CD8-positive, alpha-beta memory T cell (primary cell): ENCODE data around the gene ATP6V1G2. TPM values are rescaled to one million over a fixed set of nuclear protein-coding genes. Genes with fewer than 3 reads are reported as not detected.
A peak's percentile ranks its signal among the peaks of the same experiment; 100 is the strongest.
"Not testable (repeated sequence)": the region's sequence is repeated elsewhere in the genome, so short reads cannot be mapped to it uniquely, and the experiment has no call there.

Source experiments
- CTCF ChIA-PET: fragments of 350-600 bp; sonication (Branson Sonifier 250); formaldehyde crosslinking; loops from one replicate; lab custom pipeline; 2021; ENCODE audit warnings: antibody characterized with exemption; lab: Charles Lee
- POLR2A ChIA-PET: fragments of 350-600 bp; sonication (Branson Sonifier 250); formaldehyde crosslinking; loops from one replicate; lab custom pipeline; 2021; ENCODE audit warnings: antibody characterized with exemption; lab: Charles Lee
- DNase-seq, 5 donors: peaks; one replicate each; pipeline versions ENCODE4 v3.0.0 to v3.0.0-alpha.2; 2020 to 2022; ENCODE audit warnings: mixed read lengths in 1 of 5
- H3K27ac ChIP-seq: one replicate; pipeline ENCODE4 v1.7.0; 2013; ENCODE audit warnings: low read depth, mild to moderate bottlenecking, low read length, moderate library complexity
- H3K27me3 ChIP-seq: 2 replicates; pipeline ENCODE4 v1.7.0; 2013; ENCODE audit warnings: low read length, mild to moderate bottlenecking; ENCODE audit not compliant: insufficient read depth, poor library complexity, severe bottlenecking
- H3K36me3 ChIP-seq: 2 replicates; pipeline ENCODE4 v1.7.0; 2013; ENCODE audit warnings: mild to moderate bottlenecking, low read length, moderate library complexity; ENCODE audit not compliant: insufficient read depth
- H3K4me1 ChIP-seq: 2 replicates; pipeline ENCODE4 v1.7.0; 2013; ENCODE audit warnings: mild to moderate bottlenecking, low read length, moderate library complexity; ENCODE audit not compliant: insufficient read depth
- H3K4me3 ChIP-seq: 2 replicates; pipeline ENCODE4 v1.7.0; 2013; ENCODE audit warnings: mild to moderate bottlenecking, low read length
- H3K9me3 ChIP-seq: 2 replicates; pipeline ENCODE4 v1.7.0; 2013; ENCODE audit warnings: mild to moderate bottlenecking, low read length
- H3K27ac Mint-ChIP-seq, 8 donors: one replicate each; pipeline ENCODE4 v1.8.0; 2020 to 2021; ENCODE audit warnings: mixed read lengths in 8 of 8, mild to moderate bottlenecking in 6 of 8, inconsistent platforms in 3 of 8, moderate library complexity in 3 of 8
- H3K27me3 Mint-ChIP-seq, 2 donors: one replicate each; pipeline ENCODE4 v1.8.0; 2020 to 2021; ENCODE audit warnings: mixed read lengths in 2 of 2, mild to moderate bottlenecking in 1 of 2, moderate library complexity in 1 of 2
- H3K36me3 Mint-ChIP-seq, 3 donors: one replicate each; pipeline ENCODE4 v1.8.0; 2020 to 2021; ENCODE audit warnings: mixed read lengths in 3 of 3, inconsistent platforms in 1 of 3, mild to moderate bottlenecking in 1 of 3
- H3K4me1 Mint-ChIP-seq, 3 donors: one replicate each; pipeline ENCODE4 v1.8.0; 2020 to 2021; ENCODE audit warnings: mixed read lengths in 3 of 3, inconsistent platforms in 1 of 3, mild to moderate bottlenecking in 1 of 3
- H3K4me3 Mint-ChIP-seq, 7 donors: one replicate each; pipeline ENCODE4 v1.8.0; 2020 to 2021; ENCODE audit warnings: mixed read lengths in 7 of 7, mild to moderate bottlenecking in 6 of 7, moderate library complexity in 4 of 7, inconsistent platforms in 2 of 7
- H3K9me3 Mint-ChIP-seq, 5 donors: one replicate each; pipeline ENCODE4 v1.8.0; 2020 to 2022; ENCODE audit warnings: mixed read lengths in 5 of 5, mild to moderate bottlenecking in 3 of 5, moderate library complexity in 2 of 5, inconsistent platforms in 1 of 5
- polyA plus RNA-seq: library from polyadenylated mRNA; unstranded; fragments of 300-500 nt; fragmentation: Illumina TruSeq; gene quantifications from one replicate; pipeline ENCODE4 v1.2.3, GENCODE V29; 2021
- total RNA-seq, 2 experiments: library from RNA; stranded (reverse); gene quantifications; one replicate each; pipeline ENCODE4 v1.2.3, GENCODE V29; 2021

Gene ATP6V1G2
- 1 to 10 TPM in 1 of 2 experiments, under 1 TPM in 1; 0.94 to 2.0 TPM for total RNA-seq
- polyA plus RNA-seq, result 1.4 TPM

DNA sequence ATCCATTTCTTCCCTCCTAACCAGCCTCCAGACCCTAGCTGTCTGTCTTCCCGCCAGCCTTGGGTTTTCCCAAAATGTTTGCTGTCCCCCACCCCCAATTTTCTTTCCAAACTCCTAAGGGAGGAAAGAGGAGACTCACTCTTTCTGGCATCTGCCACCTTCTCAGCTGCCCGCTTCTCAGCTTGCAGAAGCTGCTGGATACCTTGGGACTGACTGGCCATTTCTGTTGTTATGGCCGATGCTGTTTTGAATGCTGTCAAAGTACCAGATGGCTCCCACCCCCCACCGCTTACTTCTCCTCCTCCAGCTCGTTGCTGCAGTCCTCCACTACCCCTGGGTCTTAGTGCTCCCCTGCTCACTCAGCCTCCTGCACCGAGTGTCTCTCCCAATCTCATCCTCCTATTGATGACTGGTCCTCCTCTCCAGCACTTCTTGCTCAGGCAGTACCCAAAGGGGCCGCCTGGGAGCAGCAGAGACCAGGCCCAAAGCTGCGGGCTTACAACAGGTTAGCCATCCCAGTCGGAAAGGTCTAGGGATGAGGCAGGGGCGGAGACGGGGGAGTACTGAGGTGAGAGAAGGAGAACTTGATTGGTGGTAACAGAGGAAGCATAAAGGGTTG, at the start of gene ATP6V1G2:
ATP6V1G2 (minus strand) TSS at position 270 of the 619 bp plus-strand sequence; CDS start at position 221, 49 bp downstream.
- Histone ChIP-seq H3K9me3 (no peaks in the 10 kb centered on the region), H3K4me1 (peaks cover 30% of the 10 kb centered on the region), H3K4me3 (peak within 1 kb of the TSS; percentile 67), H3K27me3 (no peaks in the 10 kb centered on the region), H3K36me3 (no peaks in the 10 kb centered on the region), H3K27ac (peak within 1 kb of the TSS; percentile 71)
- ChIA-PET CTCF (interaction anchor here (0.7 to 32.2 kb wide), 10 partner anchors 11 to 525 kb away, joined by 3 to 576 read pairs (median 4); partner anchors contain the start of genes BAG6, LST1, LTB and NCR3), POLR2A (interaction anchor here (1.4 to 2.2 kb wide), 2 partner anchors 47 to 51 kb away, joined by 7 to 9 read pairs; partner anchors contain the start of gene NCR3)
- Mint-ChIP-seq H3K4me3 (peak within 1 kb of the TSS; percentile 74 to 93 (median 91)), H3K9me3 (no peaks in the 10 kb centered on the region), H3K27me3 (no peaks in the 10 kb centered on the region), H3K4me1 (peaks cover 39 to 51% (median 51%) of the 10 kb centered on the region in 3 donors), H3K36me3 (peaks cover 0 to 12% (median 0%) of the 10 kb centered on the region in 3 donors), H3K27ac (peak within 1 kb of the TSS; percentile 83 to 99 (median 96))
- peak; percentile 71 to 87 (median 79) for DNase-seq

DNA sequence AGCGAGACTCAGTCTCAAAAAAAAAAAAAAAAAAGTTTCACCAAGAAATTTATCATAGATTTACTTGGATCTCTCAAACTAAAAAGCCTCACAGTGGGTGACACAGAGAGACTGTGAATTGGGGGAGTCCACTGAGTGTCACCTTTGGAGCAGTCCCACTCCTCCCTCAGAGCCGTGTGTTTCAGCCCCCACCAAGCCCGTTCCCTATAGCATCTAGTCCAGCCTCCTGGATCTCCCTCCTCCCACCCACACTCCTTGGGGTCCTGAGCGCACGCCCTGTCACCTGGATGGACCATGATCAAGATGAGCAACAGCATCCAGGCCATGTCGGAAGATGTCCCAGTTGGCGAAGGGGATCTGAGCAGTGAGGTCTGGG, 46.0 kb upstream of the ATP6V1G2 start:
- no peak for DNase-seq
- Histone ChIP-seq H3K36me3 (no peaks in the 10 kb centered on the region), H3K4me1 (peaks cover 70% of the 10 kb centered on the region), H3K9me3 (no peaks in the 10 kb centered on the region), H3K4me3 (peak overlapping the region; percentile 49), H3K27ac (peak overlapping the region; percentile 11), H3K27me3 (no peaks in the 10 kb centered on the region)
- H3K9me3 Mint-ChIP-seq, result no peaks in the 10 kb centered on the region
- peak overlapping the region; percentile 82 to 98 (median 93) for H3K27ac Mint-ChIP-seq
- ChIA-PET POLR2A (interaction anchor here (0.7 to 3.3 kb wide), 7 partner anchors 10 to 77 kb away, joined by 3 to 70 read pairs (median 5); partner anchors contain the start of genes BAG6, LTB and LY6G5B), CTCF (interaction anchor here (0.7 to 22.0 kb wide), 4 partner anchors 11 to 98 kb away, joined by 3 to 692 read pairs (median 300); partner anchors contain the start of genes ATP6V1G2, DDX39B, LST1 and LTB)
- H3K36me3 Mint-ChIP-seq, result peaks cover 2 to 8% (median 4%) of the 10 kb centered on the region in 3 donors
- peak overlapping the region; percentile 73 to 96 (median 89) for H3K4me3 Mint-ChIP-seq
- H3K4me1 Mint-ChIP-seq, result peaks cover 50 to 89% (median 80%) of the 10 kb centered on the region in 3 donors
- peaks cover 0 to 2% of the 10 kb centered on the region in 2 donors for H3K27me3 Mint-ChIP-seq

GRCh38 chr6:31590691-31591090, 44.3 kb upstream of the ATP6V1G2 start:
- ChIA-PET CTCF (interaction anchor here (19.7 to 22.0 kb wide), 2 partner anchors 9 to 35 kb away, joined by 576 to 692 read pairs; partner anchors contain the start of genes ATP6V1G2, DDX39B, LST1 and LTA), POLR2A (interaction anchor here (1.8 kb wide), 1 partner anchor 9 kb away, joined by 5 read pairs; the partner anchor contains the start of gene LTB)
- Mint-ChIP-seq H3K4me1 (peaks cover 56 to 90% (median 85%) of the 10 kb centered on the region in 3 donors), H3K27ac (peak overlapping the region in 7 of 8 donors; percentile 57 to 99 (median 88)), H3K4me3 (peak overlapping the region in 4 of 7 donors; percentile 29 to 96 (median 88))
- not testable (repeated sequence) for H3K9me3 ChIP-seq, H3K27ac ChIP-seq, H3K27me3 Mint-ChIP-seq, DNase-seq, H3K4me3 ChIP-seq, H3K27me3 ChIP-seq, H3K36me3 Mint-ChIP-seq, H3K9me3 Mint-ChIP-seq, H3K36me3 ChIP-seq
- peaks cover 71% of the 10 kb centered on the region for H3K4me1 ChIP-seq

GRCh38 chr6:31588871-31589650, 42.7 kb upstream of the ATP6V1G2 start:
- Histone ChIP-seq H3K27me3 (no peaks in the 10 kb centered on the region), H3K27ac (no peak overlapping the region), H3K4me3 (no peak overlapping the region), H3K4me1 (peaks cover 77% of the 10 kb centered on the region), H3K9me3 (no peaks in the 10 kb centered on the region), H3K36me3 (no peaks in the 10 kb centered on the region)
- ChIA-PET POLR2A (no interaction called here), CTCF (interaction anchor here (17.7 to 22.0 kb wide), 3 partner anchors 3 to 33 kb away, joined by 576 to 692 read pairs (median 692); partner anchors contain the start of genes ATP6V1G2, DDX39B, LST1 and LTA)
- peak overlapping the region; percentile 57 to 99 (median 95) for H3K27ac Mint-ChIP-seq
- DNase-seq, result no peak
- peaks cover 0 to 3% of the 10 kb centered on the region in 2 donors for H3K27me3 Mint-ChIP-seq
- no peaks in the 10 kb centered on the region for H3K9me3 Mint-ChIP-seq
- H3K4me3 Mint-ChIP-seq, result peak overlapping the region in 6 of 7 donors; percentile 48 to 84 (median 74)
- H3K4me1 Mint-ChIP-seq, result peaks cover 60 to 97% (median 93%) of the 10 kb centered on the region in 3 donors
- H3K36me3 Mint-ChIP-seq, result peaks cover 2 to 8% (median 8%) of the 10 kb centered on the region in 3 donors

- H3K27ac Mint-ChIP-seq, result peak overlapping the region; percentile 87 to 99 (median 96)
- Histone ChIP-seq H3K27me3 (no peaks in the 10 kb centered on the region), H3K36me3 (no peaks in the 10 kb centered on the region), H3K4me3 (peak overlapping the region; percentile 45), H3K27ac (peak overlapping the region; percentile 17), H3K4me1 (peaks cover 77% of the 10 kb centered on the region), H3K9me3 (no peaks in the 10 kb centered on the region)
- peaks cover 2 to 8% (median 8%) of the 10 kb centered on the region in 3 donors for H3K36me3 Mint-ChIP-seq
- ChIA-PET CTCF (interaction anchor here (17.7 to 22.0 kb wide), 3 partner anchors 4 to 32 kb away, joined by 576 to 692 read pairs (median 692); partner anchors contain the start of genes ATP6V1G2, DDX39B, LST1 and LTA), POLR2A (interaction anchor here (0.9 to 2.1 kb wide), 4 partner anchors 10 to 46 kb away, joined by 3 to 8 read pairs (median 5); partner anchors contain the start of genes DDX39B and TNF)
- peaks cover 0 to 1% of the 10 kb centered on the region in 2 donors for H3K27me3 Mint-ChIP-seq
- H3K4me1 Mint-ChIP-seq, result peaks cover 64 to 97% (median 91%) of the 10 kb centered on the region in 3 donors
- DNase-seq, result no peak
- peak overlapping the region; percentile 79 to 91 (median 82) for H3K4me3 Mint-ChIP-seq
- H3K9me3 Mint-ChIP-seq, result no peaks in the 10 kb centered on the region
Observed at GRCh38 chr6:31587791-31588777, 41.7 kb upstream of the ATP6V1G2 start.

- H3K36me3 ChIP-seq, result no peaks in the 10 kb centered on the region
- H3K4me1 ChIP-seq, result peaks cover 74% of the 10 kb centered on the region
- Mint-ChIP-seq H3K27ac (peak overlapping the region; percentile 87 to 99 (median 96)), H3K9me3 (no peaks in the 10 kb centered on the region), H3K36me3 (peaks cover 8 to 14% (median 8%) of the 10 kb centered on the region in 3 donors), H3K4me3 (peak overlapping the region; percentile 62 to 90 (median 83)), H3K27me3 (peaks cover 0 to 1% of the 10 kb centered on the region in 2 donors), H3K4me1 (peaks cover 67 to 97% (median 87%) of the 10 kb centered on the region in 3 donors)
- peak overlapping the region; percentile 40 for H3K4me3 ChIP-seq
- CTCF ChIA-PET, result interaction anchor here (1.5 to 22.0 kb wide), 5 partner anchors 5 to 311 kb away, joined by 3 to 692 read pairs (median 576); partner anchors contain the start of genes ATP6V1G2, DDX39B, EHMT2 and LST1
- H3K27me3 ChIP-seq, result no peaks in the 10 kb centered on the region
- H3K9me3 ChIP-seq, result no peaks in the 10 kb centered on the region
- H3K27ac ChIP-seq, result peak overlapping the region; percentile 18
- peak in 4 of 5 donors; percentile 33 to 56 (median 54) for DNase-seq
- POLR2A ChIA-PET, result interaction anchor here (0.7 to 2.1 kb wide), 6 partner anchors 9 to 124 kb away, joined by 3 to 8 read pairs (median 5); partner anchors contain the start of gene DDX39B
Observed at GRCh38 chr6:31586599-31587281, 40.3 kb upstream of the ATP6V1G2 start.
